Transverse colon (tissue), 4 donors: Measurements from ENCODE around the gene SLC39A3. TPM values are rescaled to one million over a fixed set of nuclear protein-coding genes. Genes with fewer than 3 reads are reported as not detected.

ENCODE experiments used
- DNase-seq: peaks from one replicate; pipeline ENCODE4 v3.0.0-alpha.2; 2019
- H3K27ac ChIP-seq, 4 donors: fragments of 200-600 bp; sonication (generic); 2 replicates each; pipeline ENCODE4 v1.5.1; 2016 to 2018; ENCODE audit warnings: inconsistent platforms in 4 of 4
- H3K27me3 ChIP-seq: fragments of 200-600 bp; sonication (generic); 2 replicates; pipeline ENCODE4 v1.5.1; 2017; ENCODE audit warnings: inconsistent platforms
- H3K36me3 ChIP-seq, 4 donors: fragments of 200-600 bp; sonication (generic); 2 replicates each; pipeline ENCODE4 v1.5.1; 2017 to 2019; ENCODE audit warnings: inconsistent platforms in 4 of 4
- H3K4me1 ChIP-seq, 4 donors: fragments of 200-600 bp; sonication (generic); 2 replicates each; pipeline ENCODE4 v1.5.1; 2017 to 2020; ENCODE audit warnings: inconsistent platforms in 4 of 4
- H3K4me3 ChIP-seq, 4 donors: fragments of 200-600 bp; sonication (generic); 1 replicate in 1 of 4; 2 replicates in 3 of 4; pipeline versions ENCODE4 v1.5.1 to v1.6.1; 2017 to 2019; ENCODE audit warnings: inconsistent platforms in 4 of 4
- H3K9me3 ChIP-seq, 2 donors: fragments of 200-600 bp; sonication (generic); 2 replicates each; pipeline ENCODE4 v1.5.1; 2017 to 2019; ENCODE audit warnings: inconsistent platforms in 2 of 2
- EP300 ChIP-seq: sonication (generic); formaldehyde crosslinking; IDR thresholded peaks from one replicate; pipeline ENCODE4 v1.6.1; 2017; ENCODE audit warnings: antibody characterized with exemption, low read depth
- POLR2A ChIP-seq: fragments of 450-650 bp; IDR thresholded peaks from one replicate; pipeline ENCODE4 v1.6.1; 2016; ENCODE audit warnings: antibody characterized with exemption, mild to moderate bottlenecking, moderate library complexity
- POLR2AphosphoS5 ChIP-seq, 3 donors: sonication (generic); formaldehyde crosslinking; IDR thresholded peaks; one replicate each; pipeline ENCODE4 v1.6.1; 2016; ENCODE audit warnings: antibody characterized with exemption in 3 of 3
- WGBS, 2 donors: methylation state at CpG; one replicate each; pipeline ENCODE4 v1.1.5; 2018; ENCODE audit warnings: low coverage in 1 of 2; 5-methylcytosine and 5-hydroxymethylcytosine counted together
- in situ Hi-C, 4 donors: fragments of 200-750 bp; cut with MboI; loops; one replicate each; pipeline versions ENCODE4 v1.15.0 to v1.15.1; 2017; ENCODE audit warnings: low sequenced_read_pairs in 3 of 4, low pct_ligation_motif_present in 1 of 4, low pct_unique_long_range_greater_than_20kb in 1 of 4
- intact Hi-C: fragments of 100-400 bp; cut with DNase I; formaldehyde crosslinking; loops from one replicate; pipeline ENCODE4 v1.15.1; 2023; ENCODE audit warnings: low total_unique reads
- total RNA-seq, 4 donors: library from RNA; depleted of rRNA; stranded (reverse); fragments of >200 nt; gene quantifications; one replicate each; pipeline ENCODE4 v1.1.0, GENCODE V29; 2016
- TF ChIP-seq, protein P1 (sequence below), 5 experiments: fragments of 200-600 bp in 3 of 5; fragments of 450-650 bp in 2 of 5; sonication (generic) in 3 of 5; IDR thresholded peaks; 1 replicate in 2 of 5; 2 replicates in 3 of 5; pipeline ENCODE4 v1.5.1; 2016 to 2017; ENCODE audit warnings: antibody characterized with exemption in 5 of 5, inconsistent platforms in 3 of 5, mild to moderate bottlenecking in 2 of 5, moderate library complexity in 1 of 5

SLC39A3 gene
- total RNA-seq, 4 donors from 2014 or later: 10.1 to 40.4 (median 24.7) TPM

DNA sequence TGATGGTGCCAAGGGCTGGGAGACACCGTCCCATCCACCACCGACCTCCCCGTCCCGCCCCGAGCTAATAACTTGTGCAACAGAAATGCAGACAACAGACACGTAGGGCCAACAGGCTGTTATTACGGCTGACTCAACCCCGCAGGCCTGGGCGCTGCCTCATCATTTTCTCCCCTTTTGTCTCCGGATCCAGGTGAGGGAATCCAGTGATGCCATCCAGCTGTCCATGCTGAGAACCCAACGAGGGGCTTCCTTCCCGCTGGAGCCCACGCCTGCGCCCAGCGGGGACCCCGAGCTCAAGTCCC lies 12.2 kb downstream of the SLC39A3 start:
- intact Hi-C loops: no loop called here
- Histone ChIP-seq H3K4me3 (no peak overlapping the region), H3K4me1 (peaks cover 0 to 10% (median 5%) of the 10 kb centered on the region in 4 donors), H3K9me3 (no peaks in the 10 kb centered on the region), H3K36me3 (no peaks in the 10 kb centered on the region), H3K27ac (no peak overlapping the region), H3K27me3 (peaks cover 47% of the 10 kb centered on the region)
- no peak for TF ChIP-seq POLR2AphosphoS5 (IDR thresholded peaks at IDR 0.05)
- TF ChIP-seq, protein P1, sequence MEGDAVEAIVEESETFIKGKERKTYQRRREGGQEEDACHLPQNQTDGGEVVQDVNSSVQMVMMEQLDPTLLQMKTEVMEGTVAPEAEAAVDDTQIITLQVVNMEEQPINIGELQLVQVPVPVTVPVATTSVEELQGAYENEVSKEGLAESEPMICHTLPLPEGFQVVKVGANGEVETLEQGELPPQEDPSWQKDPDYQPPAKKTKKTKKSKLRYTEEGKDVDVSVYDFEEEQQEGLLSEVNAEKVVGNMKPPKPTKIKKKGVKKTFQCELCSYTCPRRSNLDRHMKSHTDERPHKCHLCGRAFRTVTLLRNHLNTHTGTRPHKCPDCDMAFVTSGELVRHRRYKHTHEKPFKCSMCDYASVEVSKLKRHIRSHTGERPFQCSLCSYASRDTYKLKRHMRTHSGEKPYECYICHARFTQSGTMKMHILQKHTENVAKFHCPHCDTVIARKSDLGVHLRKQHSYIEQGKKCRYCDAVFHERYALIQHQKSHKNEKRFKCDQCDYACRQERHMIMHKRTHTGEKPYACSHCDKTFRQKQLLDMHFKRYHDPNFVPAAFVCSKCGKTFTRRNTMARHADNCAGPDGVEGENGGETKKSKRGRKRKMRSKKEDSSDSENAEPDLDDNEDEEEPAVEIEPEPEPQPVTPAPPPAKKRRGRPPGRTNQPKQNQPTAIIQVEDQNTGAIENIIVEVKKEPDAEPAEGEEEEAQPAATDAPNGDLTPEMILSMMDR (IDR thresholded peaks at IDR 0.05): no peak
- TF ChIP-seq EP300: no peak
- no peak for TF ChIP-seq POLR2A
- WGBS, 2 donors: 64% methylated on average over 16 of the region's 16 CpGs; no CpG with 5 or more reads in 1 of the 2 donors
- DNase-seq: no peak
- in situ Hi-C loops: no loop called here

DNA sequence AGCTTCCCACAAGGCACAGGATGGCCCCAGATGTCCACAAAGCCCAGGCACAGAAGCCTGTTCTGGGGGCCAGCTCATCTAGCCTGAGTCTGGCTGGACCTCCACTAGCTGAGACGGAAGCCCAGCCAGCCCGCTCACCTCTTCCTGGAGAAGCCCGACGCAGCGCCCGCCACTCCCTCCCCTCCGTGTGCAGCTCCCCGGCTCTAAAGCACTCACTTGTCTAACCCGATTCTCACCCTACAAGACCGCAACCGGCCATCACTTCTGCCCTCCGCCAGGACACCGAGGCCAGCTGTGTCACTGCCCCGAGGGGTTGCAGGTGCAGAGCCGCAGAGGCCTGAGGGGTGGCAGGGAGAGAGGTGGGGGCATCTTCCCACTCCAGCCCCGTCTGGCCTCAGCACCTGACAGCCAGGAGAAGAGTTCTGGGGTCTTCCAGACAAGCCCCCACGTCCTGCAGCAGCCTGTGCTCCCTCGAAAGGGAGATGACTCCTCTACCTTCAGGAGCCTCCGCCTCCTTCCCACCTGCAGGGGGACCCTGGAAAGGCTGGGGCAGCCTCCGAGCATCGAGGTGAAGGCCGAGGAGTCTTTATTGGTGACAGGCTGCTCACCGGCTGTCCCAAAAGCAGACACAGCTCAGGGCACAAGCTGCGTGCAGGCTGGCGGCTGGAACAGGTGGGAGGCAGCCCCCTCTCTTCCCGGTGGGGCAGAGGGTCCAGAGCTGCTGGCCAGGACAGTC lies 12.7 kb downstream of the SLC39A3 start:
- no peaks in the 10 kb centered on the region for H3K9me3 ChIP-seq
- DNase-seq: peak; percentile 31
- H3K36me3 ChIP-seq: no peaks in the 10 kb centered on the region
- TF ChIP-seq POLR2AphosphoS5 (IDR thresholded peaks at IDR 0.05) (no peak), EP300 (no peak), POLR2A (no peak)
- TF ChIP-seq, protein P1 (IDR thresholded peaks at IDR 0.05): no peak
- no peak overlapping the region for H3K27ac ChIP-seq
- intact Hi-C loops (no loop called here), in situ Hi-C loops (no loop called here)
- peaks cover 52% of the 10 kb centered on the region for H3K27me3 ChIP-seq
- WGBS, 2 donors: 12% methylated on average over 25 of the region's 26 CpGs; no CpG with 5 or more reads in 1 of the 2 donors
- peaks cover 0 to 10% (median 5%) of the 10 kb centered on the region in 4 donors for H3K4me1 ChIP-seq
- H3K4me3 ChIP-seq: no peak overlapping the region

DNA sequence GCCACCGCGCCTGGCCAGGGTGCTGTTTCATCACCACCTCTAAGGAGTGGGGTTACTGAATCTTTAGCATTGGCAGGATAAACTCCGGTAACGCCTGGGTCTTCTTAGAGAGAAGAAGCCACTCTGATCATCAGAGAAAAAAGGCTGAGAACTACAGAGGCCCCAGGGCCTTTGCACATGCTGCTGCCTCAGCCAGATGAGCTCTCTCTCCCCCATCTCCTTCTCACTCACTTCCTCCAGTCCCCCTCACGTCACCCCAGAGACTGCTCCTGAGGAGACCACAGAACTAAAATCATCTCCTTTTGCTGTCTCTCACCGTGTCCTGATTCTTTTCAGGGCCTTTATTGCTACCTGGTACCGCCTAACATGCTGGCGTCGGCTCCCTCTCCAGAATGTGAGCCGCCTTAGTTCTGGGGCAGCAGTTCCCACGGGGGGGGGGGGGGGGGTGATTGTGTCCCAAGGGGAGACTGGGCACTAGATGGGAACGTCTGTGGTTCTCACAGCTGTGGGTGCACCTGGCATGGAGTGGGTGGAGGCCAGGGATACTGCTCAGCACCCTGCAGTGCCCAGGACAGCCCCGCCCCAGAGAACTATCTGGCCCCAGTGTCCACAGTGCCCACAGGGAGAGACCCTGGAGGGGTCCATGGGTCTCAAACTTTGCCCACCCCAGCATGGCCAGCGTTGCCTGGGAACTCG lies 13.5 kb downstream of the SLC39A3 start:
- DNase-seq: no peak
- in situ Hi-C loops (no loop called here), intact Hi-C loops (no loop called here)
- WGBS, 2 donors: 76% methylated on average over 14 of the region's 15 CpGs; no CpG with 5 or more reads in 1 of the 2 donors
- peaks cover 0 to 16% (median 7%) of the 10 kb centered on the region in 4 donors for H3K4me1 ChIP-seq
- H3K27ac ChIP-seq: no peak overlapping the region
- H3K27me3 ChIP-seq: peaks cover 60% of the 10 kb centered on the region
- H3K36me3 ChIP-seq: no peaks in the 10 kb centered on the region
- no peak overlapping the region for H3K4me3 ChIP-seq
- H3K9me3 ChIP-seq: no peaks in the 10 kb centered on the region
- TF ChIP-seq EP300 (no peak), POLR2AphosphoS5 (IDR thresholded peaks at IDR 0.05) (no peak), POLR2A (no peak)
- TF ChIP-seq, protein P1 (IDR thresholded peaks at IDR 0.05): no peak

DNA sequence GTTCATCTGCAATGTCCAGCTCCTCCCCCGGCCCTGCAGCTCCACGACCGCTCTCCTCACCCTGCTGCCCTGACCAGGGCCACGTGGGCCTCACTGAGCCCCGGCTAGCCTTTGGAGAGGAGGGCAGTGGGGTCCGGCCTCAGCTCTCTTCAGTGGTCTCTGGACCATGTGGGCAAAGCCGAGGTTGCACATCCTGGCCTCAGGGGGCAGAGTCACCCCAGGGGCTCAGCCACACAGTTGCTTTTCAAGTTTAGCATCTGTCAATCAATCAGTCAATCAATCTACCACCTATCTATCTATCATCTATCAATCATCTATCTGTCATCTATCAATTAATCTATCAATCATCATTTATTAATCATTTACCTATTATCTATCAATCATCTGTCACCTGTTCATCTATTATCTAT lies 15.7 kb downstream of the SLC39A3 start:
- intact Hi-C loops (no loop called here), in situ Hi-C loops (no loop called here)
- no peak for DNase-seq
- Histone ChIP-seq H3K9me3 (no peaks in the 10 kb centered on the region), H3K27me3 (peaks cover 79% of the 10 kb centered on the region), H3K4me3 (no peak overlapping the region), H3K27ac (no peak overlapping the region), H3K4me1 (peaks cover 9 to 28% (median 19%) of the 10 kb centered on the region in 4 donors), H3K36me3 (no peaks in the 10 kb centered on the region)
- 70% methylated on average over 7 of the region's 7 CpGs; no CpG with 5 or more reads in 1 of the 2 donors for WGBS, 2 donors
- no peak for TF ChIP-seq POLR2AphosphoS5 (IDR thresholded peaks at IDR 0.05)
- no peak for TF ChIP-seq EP300
- TF ChIP-seq POLR2A: no peak
- TF ChIP-seq, protein P1 (IDR thresholded peaks at IDR 0.05): no peak
